ENCODE data around the gene KCNQ5. TPM values are rescaled to one million over a fixed set of nuclear protein-coding genes. Genes with fewer than 3 reads are reported as not detected.
A peak's percentile ranks its signal among the peaks of the same experiment; 100 is the strongest.
"Not testable (repeated sequence)": the region's sequence is repeated elsewhere in the genome, so short reads cannot be mapped to it uniquely, and the experiment has no call there.

KCNQ5 gene
- total RNA-seq, 1 experiment from 2014 or later: 4.8 TPM

DNA sequence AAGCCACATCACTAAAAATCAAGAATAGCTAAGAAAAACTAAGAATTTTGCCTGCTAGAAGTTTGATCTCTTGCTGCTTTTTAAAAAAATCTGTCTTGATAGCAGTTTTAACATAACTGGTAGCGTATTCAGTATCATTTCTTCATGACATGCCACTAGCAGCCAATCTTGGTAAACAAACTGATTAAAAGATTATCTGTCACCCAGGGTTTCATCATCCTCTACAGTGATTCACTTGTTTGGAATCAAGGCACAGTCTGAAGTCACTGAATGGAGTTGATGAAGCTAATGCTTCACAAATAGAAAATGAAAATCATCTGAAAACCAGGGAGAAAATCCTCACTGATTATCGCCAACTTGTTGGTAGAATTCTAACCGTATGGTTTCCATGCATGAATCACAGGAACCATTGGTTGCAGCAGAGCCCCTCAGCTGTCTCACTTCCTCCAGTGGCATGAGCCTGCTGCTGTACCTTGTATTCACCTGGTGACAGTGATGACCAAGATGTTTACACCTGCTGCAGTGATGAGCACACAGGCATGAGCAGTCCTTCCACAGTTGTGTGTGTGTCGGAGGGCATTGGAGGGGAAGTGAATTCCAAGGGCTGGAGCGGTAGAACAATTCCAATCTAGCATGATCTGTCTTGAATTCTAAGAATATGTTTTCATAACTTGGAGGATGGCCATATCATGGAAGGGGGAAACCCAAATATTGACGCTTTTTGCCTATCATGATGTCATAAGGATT, 328.4 kb downstream of the KCNQ5 start:
- peak; percentile 95 for DNase-seq (ENCODE audit: low read depth)

DNA sequence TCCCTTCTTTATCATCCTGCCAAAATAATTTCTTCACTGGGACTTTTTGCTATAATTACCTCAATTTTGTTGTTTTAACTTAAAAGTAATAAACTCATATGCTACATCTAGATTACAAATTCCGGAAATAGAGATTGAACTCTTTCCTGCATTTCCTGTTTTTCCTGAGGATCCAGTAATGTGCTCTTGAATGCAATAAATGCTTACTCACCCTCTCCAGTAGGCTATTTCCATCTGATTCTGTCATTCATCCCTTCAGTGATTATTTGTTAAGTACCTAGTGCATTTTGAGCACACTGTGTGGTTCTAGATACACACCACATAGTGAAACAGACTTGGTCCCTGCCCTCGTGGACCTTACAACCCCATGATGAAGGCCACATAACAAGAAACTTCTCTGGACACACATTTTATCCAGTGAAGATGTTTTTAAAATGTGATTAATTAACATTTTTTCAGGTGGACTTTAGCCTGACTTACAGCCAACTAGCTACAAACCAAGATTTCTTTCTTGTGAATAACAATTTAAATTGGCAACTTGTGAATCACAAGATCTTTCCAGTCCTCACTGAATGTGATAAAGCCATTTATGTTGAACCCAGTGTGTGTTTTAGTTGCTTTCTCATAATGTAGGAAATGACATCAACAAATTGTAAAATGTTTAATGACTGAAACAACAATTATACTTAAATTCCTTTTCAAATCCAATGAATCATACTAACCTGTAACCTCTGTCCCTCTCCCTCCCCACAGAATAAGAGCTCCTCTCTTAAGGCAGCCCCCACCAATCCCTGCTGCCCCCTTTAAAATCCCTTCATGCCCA, 331.2 kb downstream of the KCNQ5 start:
- DNase-seq (ENCODE audit: low read depth): peak; percentile 85

DNA sequence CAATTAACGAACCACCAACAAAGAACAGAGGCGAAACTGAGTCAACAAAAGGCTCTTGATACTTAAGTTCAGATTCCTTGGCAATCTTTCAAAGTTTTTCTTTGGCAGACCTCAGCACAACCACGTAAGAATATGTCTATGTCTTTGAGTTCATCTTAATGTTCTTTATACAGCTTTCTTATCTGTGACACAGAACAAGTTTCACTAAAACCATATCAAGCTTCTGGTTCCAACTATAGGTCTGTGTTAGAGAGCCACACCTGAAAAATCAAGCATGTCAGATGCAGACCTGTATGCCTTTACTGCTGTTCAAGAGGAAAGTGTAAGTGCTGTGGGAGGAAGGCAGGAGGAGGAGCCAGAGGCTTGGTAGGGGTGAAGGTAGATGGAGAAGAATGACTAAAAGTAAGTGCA, 332.1 kb downstream of the KCNQ5 start:
- peak; percentile 66 for DNase-seq (ENCODE audit: low read depth)

DNA sequence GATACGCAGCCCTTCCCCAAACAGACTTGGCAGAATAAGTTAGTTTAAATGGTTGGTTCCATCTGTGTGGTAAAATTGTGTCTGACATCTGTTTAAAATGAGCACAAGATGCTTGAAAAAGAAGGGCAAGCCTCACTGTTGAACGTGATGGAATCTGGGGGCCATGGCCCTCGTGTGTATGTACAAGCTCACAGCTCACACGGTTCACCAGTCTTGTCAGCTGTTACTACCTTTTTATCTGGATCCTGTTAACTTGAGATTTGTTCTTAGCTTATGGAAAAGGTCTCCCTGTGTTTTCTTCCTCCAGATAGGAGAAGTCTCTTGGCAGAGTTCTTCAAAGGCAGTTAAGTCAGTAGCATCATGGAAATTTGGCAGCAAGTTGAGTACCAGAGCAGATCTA, 332.9 kb downstream of the KCNQ5 start:
- DNase-seq (ENCODE audit: low read depth): no peak

DNA sequence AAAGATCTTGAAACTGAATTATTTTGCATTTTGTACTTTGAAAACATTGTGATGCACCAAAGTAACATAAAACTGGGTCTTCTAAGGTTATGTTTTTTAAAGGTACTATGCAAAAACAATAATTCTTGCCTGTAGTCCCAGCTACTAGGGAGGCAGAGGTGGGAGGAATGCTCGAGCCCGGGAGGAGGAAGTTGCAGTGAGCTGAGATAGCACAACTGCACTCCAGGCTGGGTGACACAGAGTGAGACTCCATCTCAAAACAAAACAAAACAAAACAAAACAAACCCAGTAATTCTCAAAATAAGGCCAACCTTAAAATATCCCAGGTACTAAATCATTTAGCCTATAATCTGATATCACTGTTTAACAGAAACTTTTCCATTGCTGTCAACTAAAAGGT, 333.8 kb downstream of the KCNQ5 start:
- DNase-seq (ENCODE audit: low read depth): peak; percentile 43

DNA sequence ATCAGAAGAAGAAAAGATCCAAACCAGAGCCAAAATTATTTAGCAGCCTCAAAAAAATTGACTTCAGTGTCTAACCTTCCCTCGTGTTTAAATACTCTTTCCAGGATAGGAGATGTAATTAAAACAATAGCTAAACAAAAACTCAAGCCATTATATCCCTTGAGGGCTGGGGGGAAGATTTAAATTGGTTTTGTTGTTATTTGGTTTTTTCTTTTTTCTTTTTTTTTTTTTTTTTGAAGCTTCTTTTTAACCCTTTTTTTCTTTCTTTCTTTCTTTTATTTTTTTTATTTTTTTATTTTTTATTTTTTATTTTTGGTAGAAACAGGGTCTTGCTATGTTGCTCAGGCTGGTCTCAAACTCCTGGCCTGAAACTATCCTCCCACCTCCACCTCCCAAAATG, 334.4 kb downstream of the KCNQ5 start:
- no peak for DNase-seq (ENCODE audit: low read depth)

DNA sequence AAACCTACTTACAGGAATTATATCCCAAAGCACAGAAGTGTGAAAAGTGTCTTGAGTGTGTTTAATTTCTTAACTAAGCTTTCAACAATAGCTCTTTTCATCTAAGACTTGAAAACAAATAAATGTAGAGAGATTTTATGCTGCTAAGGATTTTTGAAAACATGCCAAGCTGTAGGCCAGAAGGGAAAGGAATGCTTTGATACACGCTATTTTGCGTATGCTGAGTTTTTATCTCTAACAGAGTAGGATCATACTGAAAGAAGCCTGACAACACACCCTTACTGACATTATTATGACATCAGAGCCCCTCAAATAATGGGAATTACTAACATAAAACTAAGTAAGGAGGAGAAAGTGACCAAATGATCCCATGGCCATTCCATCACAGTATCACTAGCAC, 338.0 kb downstream of the KCNQ5 start:
- DNase-seq (ENCODE audit: low read depth): no peak

DNA sequence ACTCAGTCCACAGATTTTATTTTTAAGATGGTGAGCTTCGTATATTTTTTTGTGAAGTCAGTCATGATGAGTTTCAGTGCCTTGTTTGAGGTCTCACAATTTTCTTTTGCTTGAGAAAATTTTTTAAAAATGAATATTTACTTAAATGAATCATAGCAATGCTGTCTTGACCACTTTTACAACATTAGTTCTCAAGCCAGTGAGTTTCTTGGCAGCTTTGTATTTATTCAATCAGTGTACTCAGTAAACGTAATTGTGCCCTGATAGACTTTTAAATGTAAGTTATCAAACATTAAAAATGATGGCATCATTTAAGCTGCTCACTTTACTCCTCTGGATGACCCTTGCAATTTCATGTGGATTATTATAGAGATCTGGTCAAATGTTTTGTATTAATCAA, 342.1 kb downstream of the KCNQ5 start:
- DNase-seq (ENCODE audit: low read depth): no peak

DNA sequence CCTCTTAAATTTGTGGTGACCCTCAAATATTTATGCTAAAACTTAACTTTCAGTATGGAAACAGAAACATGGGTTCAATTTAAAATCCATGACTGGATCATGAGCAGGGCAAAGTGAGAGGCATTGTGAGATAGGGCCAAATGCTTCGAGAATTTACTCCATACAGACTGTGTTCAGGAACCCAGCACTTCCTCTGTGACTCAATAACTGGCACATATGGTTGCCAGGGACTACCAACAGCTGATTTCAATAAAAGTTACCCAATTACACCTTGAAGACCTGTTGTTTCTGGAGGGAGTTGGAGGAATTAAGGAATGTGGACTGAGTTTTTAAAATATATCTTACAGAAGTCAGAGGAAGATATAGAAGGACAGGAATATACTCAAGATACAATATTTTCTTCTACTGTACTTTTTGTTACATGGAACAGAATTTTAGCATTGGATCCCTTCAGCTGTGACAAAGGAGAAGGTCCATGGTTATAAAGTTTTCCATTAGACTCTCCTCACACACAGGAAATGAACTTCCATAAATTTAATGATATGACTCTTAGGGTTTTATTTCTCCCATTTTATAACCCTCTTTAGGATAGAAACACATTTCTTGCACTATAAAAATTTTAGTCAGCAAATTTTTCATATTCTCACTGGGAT, 344.9 kb downstream of the KCNQ5 start:
- DNase-seq (ENCODE audit: low read depth): no peak

DNA sequence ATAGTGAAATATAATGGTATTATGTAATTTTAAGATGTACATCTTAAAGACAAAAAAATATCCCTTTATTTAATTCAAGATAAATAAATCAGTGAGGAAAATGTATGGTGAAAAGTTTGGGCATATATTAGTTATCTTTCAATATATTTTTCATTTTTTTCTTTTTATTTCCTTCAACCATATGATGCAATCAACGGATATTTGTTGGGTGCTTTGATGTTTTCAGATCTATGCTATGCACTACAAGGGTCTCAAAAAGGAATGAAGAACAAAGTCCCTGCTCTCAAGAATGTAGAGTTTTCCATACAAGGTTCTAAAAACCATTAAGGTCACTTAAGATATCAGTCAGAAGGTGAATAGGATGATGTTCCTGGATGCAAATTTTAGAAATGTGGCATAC, 345.5 kb downstream of the KCNQ5 start:
- no peak for DNase-seq (ENCODE audit: low read depth)

DNA sequence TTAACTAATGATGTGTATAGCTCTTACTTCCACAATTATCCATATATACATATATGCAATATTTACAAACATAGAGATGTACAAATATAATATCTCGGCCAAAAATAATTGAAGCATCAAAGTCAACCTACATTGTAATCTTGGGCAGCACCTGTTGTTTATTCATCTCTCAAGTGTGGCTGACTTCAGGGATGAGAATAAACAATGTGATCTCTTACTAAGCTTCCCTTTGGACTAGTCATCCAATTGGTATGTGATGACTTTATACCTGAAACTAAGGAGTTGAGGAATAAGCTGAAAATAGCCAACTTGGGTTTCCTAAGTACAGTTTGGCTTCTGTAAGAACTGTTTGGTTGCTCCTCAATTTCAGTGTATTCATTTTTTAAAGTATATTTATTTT, 346.8 kb downstream of the KCNQ5 start:
- peak; percentile 89 for DNase-seq (ENCODE audit: low read depth)

DNA sequence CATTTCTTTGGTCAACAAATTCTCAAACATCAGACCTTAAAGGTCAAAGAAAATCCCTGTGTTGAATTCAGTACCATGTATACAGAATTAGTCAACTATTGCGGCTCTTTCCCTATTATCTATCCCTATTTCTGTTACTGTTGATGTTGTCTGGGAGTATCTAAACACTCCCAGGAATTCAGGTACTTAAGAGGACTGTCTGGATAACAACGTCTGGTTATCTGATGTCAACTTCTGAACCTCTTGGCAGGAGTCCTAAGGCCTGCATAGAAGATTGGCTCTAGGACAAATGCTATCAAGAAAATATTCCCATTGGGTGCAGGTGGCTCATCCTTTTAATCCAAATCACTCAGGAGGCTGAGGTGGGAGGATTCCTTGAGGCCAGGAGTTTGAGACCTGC, 347.8 kb downstream of the KCNQ5 start:
- DNase-seq (ENCODE audit: low read depth): peak; percentile 30

DNA sequence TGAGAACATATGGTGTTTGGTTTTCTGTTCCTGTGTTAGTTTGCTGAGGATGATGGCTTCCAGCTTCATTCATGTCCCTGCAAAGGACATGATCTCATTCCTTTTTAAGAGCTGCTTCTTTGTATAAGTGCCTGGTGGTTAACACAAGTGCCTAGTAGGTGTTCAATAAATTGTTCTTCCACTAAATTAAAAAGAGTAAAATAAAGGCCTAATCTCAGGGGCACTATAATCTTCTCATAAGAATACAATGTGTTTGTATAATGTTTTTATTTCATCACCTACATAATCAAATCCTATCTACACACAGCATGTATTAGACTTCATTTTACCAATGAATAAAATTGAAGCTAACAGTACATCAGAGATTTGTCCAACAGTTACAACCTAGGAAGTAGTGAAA, 350.7 kb downstream of the KCNQ5 start:
- DNase-seq (ENCODE audit: low read depth): no peak

DNA sequence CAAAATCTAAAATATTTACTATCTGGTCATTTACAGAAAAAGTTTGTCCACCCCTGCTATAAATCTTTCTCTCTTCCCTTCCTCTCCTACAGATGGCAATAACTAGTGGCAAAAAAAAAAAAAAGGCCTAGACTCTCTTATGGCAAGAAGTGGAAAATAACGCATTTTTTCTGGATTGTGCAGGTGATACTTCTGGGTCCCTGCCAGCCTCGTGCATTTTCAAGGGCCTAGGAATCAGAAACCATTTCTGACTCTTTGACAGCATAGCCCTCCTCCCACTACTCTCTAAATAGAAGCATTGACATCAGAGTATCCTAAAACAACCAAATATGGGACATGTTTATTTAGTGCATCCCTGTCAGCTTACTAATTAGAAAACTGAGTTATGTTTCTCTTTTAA, 352.4 kb downstream of the KCNQ5 start:
- DNase-seq (ENCODE audit: low read depth): no peak

DNA sequence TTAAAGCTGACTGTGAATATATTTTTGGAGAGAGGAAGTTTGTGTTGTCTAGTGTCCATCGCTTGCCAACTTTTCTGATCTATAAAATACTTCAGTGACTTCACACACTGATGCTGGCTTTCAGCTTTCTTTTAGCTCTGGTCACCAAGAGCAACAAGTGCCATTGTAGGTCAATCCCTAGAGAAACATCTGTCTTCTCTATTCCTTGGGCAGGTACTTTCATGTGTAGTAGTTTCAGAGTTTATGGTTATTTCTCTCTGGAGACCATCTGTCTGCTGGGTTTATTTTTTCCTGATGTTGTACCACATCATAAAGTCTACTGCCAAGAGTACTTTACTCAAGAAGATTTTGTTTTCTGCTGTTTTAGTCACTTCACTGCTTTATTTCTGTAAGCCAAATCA, 353.5 kb downstream of the KCNQ5 start:
- DNase-seq (ENCODE audit: low read depth): no peak

DNA sequence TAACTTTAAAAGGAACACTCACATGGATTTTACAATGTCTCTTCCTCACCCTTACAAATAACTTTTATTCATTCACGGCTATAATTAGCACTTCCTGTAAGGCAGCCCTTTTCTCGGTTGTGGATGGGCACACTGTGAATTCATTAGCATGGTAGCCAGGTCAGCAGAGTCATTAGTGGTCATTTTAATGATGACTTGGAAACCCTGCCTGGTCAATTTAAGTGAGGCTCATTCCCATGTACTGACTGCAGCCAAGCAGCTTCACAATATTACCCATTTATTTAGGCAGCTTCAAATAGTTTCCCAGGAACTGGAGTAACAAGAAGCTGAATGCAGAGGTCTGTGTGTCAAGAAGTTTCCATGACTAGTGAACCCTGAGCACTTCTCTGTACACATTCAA, 354.6 kb downstream of the KCNQ5 start:
- peak; percentile 71 for DNase-seq (ENCODE audit: low read depth)

DNA sequence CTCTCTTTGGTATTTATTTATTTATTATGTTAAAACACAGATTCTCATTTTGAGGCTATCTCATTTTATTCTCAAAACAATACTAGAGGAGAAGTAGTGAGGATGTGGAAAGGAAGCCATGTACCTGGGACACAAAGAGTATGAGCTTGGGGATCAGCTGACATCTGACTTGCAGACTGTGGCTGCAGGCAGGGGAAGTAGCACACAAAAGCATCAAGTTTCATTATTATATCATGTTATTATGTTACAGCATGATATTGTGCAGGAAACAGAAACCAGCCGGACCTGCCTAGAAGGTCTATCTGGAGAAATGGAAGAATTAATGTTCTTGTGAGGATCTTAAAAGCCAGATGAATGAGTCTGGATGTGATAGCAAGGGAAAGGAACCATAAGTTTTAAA, 355.2 kb downstream of the KCNQ5 start:
- DNase-seq (ENCODE audit: low read depth): no peak

DNA sequence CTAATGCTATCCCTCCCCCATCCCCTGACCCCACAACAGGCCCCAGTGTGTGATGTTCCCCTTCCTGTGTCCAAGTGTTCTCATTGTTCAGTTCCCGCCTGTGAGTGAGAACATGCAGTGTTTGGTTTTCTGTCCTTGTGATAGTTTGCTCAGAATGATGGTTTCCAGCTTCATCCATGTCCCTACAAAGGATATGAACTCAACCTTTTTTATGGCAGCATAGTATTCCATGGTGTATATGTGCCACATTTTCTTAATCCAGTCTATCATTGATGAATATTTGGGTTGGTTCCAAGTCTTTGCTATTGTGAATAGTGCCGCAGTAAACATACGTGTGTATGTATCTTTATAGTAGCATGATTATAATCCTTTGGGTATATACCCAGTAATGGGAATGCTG, 356.9 kb downstream of the KCNQ5 start:
- not testable (repeated sequence) for DNase-seq (ENCODE audit: low read depth)

DNA sequence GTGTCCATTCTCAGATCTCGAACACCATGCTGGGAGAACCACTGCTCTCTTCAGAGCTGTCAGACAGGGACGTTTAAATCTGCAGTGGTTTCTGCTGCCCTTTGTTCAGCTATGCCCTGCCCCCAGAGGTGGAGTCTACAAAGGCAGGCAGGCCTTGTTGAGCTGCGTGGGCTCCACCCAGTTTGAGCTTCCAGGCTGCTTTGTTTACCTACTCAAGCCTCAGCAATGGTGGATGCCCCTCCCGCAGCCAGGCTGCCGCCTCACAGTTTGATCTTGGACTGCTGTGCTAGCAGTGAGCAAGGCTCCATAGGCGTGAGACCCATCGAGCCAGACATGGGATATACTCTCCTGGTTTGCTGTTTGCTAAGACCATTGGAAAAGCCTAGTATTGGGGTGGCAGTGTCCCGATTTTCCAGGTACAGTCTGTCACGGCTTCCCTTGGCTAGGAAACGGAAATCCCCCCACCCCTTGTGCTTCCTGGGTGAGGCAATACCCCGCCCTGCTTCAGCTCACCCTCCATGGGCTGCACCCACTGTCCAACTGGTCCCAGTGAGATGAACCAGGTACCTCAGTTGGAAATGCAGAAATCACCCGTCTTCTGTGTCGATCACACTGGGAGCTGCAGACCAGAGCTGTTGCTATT, 362.4 kb downstream of the KCNQ5 start:
- DNase-seq (ENCODE audit: low read depth): not testable (repeated sequence)

DNA sequence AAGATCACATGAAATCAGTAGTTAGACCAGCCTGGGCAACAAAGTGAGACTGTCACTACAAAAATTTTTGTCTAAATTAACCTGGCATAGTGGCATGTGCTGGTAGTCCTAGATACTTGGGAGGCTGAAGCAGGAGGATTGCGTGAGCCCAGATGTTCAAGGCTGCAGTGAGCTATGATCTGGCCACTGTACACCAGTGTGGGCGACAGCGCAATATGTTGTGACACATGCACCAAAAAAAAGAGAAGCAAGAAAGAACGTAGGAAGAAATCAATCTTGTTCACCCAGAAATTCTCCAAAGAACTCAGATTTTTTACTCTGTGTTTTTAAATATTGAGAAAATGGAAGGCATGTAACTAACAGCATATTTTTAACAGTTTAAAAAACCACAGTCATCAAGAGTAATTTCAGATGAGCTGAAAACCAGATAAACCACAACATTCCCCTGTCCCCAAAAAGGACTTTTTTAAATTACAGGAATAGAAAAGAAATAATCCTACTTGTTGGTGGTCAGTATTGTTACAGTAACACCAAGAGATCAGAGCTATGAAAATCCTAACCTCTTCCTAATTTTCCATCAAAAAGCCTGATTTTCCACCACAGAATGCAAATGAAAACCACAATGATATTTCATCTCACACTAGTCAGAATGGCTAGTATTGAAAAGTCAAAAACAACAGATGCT, 363.3 kb downstream of the KCNQ5 start:
- peak; percentile 51 for DNase-seq (ENCODE audit: low read depth)

DNA sequence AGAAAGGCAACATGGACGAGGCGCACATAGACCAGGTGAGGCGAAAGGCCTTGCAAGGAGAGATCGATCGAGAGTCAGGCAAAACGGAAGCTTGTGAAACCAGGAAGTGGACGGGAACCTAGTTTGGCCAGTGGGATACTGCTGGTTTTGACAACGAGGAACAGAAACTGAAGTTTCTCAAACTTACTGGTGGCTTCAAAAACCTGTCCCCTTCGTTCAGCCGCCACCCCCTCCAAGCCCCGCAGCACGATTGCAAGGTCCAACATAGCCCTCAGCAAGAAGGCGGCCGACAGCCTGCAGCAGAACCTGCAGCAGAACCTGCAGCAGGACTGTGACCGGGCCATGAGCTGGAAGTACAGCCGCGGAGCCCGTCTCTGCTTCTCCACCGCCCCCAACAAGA, 365.4 kb downstream of the KCNQ5 start:
- no peak for DNase-seq (ENCODE audit: low read depth)

DNA sequence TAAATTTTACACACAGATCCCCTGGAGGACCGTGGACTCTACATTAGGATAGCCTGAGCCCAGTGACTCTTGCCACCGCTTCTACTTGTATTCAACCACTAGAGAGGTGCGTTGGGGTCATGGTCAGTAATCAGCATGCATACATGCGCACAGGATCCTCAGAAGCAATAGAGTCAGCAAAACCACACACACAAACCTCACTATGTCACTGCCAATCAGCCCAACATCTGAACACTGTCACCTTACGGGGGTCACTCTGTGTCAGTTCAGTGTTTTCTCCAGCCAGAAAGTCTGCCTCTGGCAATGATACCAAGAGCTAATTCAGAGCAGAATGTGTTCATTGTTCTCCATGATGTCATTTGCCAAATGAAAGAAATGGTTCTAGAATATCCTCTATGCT, 378.1 kb downstream of the KCNQ5 start:
- DNase-seq (ENCODE audit: low read depth): peak; percentile 13

All from M059J (cell line).